DND-41 (cell line): ENCODE data around the gene NECTIN1.

Experiments used
- CTCF ChIP-seq: IDR thresholded peaks from 2 replicates; pipeline ENCODE4 v1.5.1; 2012; ENCODE audit warnings: borderline replicate concordance, low read length, moderate library complexity, mild to moderate bottlenecking; ENCODE audit not compliant: poor library complexity, severe bottlenecking; ENCODE audit errors: extremely low read depth
- EZH2 ChIP-seq: IDR thresholded peaks from 3 replicates; pipeline ENCODE4 v1.6.1; 2012; ENCODE audit warnings: borderline replicate concordance, low read depth, mild to moderate bottlenecking, moderate library complexity, low read length, inconsistent platforms; ENCODE audit not compliant: severe bottlenecking

- TF ChIP-seq CTCF (no peak), EZH2 (no peak)
Observed at GRCh38 chr11:119689302-119689701, 39.7 kb downstream of the NECTIN1 start.
